Ishikawa (cell line): ENCODE data around the gene HPS5.

Experiments used
- MAX ChIP-seq: IDR thresholded peaks from 2 replicates; pipeline ENCODE4 v1.6.1; 2012
- YY1 ChIP-seq: IDR thresholded peaks from 2 replicates; pipeline ENCODE4 v1.6.1; 2012; ENCODE audit warnings: low read depth
- TF ChIP-seq, protein P1 (sequence below): IDR thresholded peaks from 2 replicates; pipeline ENCODE4 v1.6.1; 2012; ENCODE audit warnings: low read depth, mild to moderate bottlenecking

DNA sequence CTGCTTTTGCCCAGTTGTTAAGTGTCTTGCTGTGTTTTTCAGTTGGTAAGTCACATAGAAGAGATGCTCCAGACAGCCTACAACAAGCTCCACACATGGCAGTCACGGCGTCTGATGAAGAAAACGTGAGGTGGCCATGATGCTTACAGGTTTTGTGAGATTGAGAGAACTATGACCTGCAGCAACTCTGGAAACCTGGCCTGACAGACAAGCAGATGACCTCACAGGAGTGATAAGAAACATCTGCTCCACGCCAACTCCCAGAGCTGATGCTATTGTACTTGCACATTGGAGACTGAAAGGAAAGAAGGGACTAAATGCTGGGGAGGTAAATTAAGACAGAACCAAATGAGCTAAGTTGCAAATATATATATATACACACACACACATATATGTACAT lies 43.8 kb upstream of the HPS5 start:
- TF ChIP-seq, protein P1, sequence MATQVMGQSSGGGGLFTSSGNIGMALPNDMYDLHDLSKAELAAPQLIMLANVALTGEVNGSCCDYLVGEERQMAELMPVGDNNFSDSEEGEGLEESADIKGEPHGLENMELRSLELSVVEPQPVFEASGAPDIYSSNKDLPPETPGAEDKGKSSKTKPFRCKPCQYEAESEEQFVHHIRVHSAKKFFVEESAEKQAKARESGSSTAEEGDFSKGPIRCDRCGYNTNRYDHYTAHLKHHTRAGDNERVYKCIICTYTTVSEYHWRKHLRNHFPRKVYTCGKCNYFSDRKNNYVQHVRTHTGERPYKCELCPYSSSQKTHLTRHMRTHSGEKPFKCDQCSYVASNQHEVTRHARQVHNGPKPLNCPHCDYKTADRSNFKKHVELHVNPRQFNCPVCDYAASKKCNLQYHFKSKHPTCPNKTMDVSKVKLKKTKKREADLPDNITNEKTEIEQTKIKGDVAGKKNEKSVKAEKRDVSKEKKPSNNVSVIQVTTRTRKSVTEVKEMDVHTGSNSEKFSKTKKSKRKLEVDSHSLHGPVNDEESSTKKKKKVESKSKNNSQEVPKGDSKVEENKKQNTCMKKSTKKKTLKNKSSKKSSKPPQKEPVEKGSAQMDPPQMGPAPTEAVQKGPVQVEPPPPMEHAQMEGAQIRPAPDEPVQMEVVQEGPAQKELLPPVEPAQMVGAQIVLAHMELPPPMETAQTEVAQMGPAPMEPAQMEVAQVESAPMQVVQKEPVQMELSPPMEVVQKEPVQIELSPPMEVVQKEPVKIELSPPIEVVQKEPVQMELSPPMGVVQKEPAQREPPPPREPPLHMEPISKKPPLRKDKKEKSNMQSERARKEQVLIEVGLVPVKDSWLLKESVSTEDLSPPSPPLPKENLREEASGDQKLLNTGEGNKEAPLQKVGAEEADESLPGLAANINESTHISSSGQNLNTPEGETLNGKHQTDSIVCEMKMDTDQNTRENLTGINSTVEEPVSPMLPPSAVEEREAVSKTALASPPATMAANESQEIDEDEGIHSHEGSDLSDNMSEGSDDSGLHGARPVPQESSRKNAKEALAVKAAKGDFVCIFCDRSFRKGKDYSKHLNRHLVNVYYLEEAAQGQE = no peak
- no peak for TF ChIP-seq YY1
- no peak for TF ChIP-seq MAX
